Fibroblast of peridontal ligament (primary cell): Measurements from ENCODE around the gene CCND1.
A peak's percentile ranks its signal among the peaks of the same experiment; 100 is the strongest.

Experiments used
- DNase-seq: peaks from one replicate; pipeline ENCODE4 v3.0.0-alpha.2; 2010; ENCODE audit errors: extremely low read depth

CCND1 gene

DNA sequence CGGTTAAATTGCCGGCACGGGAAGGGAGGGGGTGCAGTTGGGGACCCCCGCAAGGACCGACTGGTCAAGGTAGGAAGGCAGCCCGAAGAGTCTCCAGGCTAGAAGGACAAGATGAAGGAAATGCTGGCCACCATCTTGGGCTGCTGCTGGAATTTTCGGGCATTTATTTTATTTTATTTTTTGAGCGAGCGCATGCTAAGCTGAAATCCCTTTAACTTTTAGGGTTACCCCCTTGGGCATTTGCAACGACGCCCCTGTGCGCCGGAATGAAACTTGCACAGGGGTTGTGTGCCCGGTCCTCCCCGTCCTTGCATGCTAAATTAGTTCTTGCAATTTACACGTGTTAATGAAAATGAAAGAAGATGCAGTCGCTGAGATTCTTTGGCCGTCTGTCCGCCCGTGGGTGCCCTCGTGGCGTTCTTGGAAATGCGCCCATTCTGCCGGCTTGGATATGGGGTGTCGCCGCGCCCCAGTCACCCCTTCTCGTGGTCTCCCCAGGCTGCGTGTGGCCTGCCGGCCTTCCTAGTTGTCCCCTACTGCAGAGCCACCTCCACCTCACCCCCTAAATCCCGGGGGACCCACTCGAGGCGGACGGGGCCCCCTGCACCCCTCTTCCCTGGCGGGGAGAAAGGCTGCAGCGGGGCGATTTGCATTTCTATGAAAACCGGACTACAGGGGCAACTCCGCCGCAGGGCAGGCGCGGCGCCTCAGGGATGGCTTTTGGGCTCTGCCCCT is 529 bp upstream of the CCND1 start:
- peak; percentile 42 for DNase-seq

GRCh38 chr11:69641681-69642548 is 959 bp downstream of the CCND1 start:
- DNase-seq: peak; percentile 32

GRCh38 chr11:69642549-69642912 is 1.6 kb downstream of the CCND1 start:
- no peak for DNase-seq

- peak; percentile 77 for DNase-seq
These were observed 2.1 kb downstream of the CCND1 start for GRCh38 chr11:69642913-69643632.

GRCh38 chr11:69643646-69644045 is 2.7 kb downstream of the CCND1 start:
- DNase-seq: no peak

DNA sequence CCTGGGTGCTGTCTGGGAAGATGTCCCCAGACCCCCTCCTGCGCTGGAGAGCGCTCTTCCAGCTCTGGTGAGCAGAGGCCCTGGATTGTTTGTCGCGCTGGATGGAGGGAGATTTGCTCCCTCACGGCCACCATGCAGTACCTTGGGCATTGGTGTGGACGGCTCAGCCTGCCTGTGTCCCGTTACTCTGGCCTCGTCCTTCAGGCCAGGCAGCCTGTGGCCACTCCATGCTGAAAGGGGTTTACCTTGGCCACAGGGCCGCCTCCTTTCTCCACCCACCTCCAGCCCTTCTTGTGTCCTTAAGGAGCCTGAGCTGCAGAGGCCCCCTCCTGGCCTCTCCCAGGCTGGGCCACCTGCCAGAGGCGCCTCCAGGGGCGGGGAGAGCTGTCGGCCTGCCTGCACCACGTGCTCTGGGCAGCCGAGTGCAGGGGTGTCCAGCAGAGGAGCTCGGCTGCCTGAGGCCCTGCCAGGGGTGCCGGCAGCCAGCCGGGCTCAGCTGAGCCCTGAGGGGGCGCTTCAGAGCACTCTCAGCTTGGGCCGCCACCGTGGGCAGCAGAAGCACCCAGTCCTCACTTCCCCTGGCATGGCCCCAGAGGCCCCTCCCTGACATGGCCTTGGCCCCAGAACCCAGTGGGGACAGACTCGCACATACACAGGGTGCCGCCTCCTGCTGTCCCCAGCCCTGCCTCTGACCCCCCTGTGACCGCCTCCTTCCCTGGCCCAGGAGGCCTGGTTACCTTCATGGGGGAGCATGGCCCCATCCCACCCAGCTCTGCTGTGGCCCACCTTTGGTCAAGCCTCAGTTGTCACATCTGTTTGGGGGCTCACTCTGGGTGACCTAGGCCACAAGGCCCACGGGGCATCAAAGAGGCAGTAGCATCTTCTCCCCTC is 3.4 kb downstream of the CCND1 start:
- DNase-seq: peak; percentile 90

- DNase-seq: no peak
These were observed 4.2 kb downstream of the CCND1 start for GRCh38 chr11:69644962-69645675.

- no peak for DNase-seq
These were observed 5.0 kb downstream of the CCND1 start for GRCh38 chr11:69645801-69646492.

DNA sequence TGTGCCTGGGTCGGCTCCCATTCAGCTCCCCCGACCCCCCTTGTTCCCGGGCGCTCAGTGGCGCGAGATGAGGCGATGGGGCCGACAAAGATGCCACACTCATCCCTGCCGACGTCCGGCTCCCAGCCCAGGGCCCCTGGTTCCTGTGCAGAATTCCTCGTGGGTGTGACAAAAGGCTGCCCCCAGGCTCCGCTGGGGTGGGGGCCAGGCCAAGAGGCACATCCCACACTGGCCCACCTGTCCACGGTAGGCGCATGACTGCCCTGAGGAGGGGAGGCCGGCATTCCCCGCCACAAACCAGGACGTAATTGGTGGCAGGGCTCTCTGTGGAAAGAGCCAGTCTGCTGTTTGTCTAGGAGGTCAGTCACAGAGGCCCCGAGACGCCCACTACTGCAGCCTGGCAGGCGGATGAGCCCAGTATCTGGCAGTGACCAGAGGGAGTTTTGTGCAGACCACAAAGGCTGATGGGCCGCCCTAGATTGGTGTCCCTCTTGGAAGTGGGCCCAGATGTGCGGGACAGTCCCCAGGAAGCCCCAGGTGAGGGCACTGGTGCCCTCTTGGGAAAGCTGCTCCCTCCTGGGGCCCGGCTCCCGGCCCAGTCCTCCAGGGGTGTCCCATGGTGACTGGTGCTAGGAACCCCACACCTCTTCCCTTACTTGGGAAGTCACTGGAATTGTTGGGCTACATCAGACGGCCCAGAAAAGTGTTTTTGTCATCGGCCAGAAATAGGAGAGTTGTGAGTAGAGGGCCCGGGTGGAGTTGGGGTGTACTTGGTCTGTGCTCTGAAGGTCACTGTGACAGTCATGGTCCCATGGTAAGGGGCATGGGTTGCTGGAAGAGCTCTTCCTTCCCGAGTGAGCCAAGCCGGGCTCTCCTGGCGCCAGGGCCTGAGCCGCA is 5.8 kb downstream of the CCND1 start:
- DNase-seq: no peak

DNA sequence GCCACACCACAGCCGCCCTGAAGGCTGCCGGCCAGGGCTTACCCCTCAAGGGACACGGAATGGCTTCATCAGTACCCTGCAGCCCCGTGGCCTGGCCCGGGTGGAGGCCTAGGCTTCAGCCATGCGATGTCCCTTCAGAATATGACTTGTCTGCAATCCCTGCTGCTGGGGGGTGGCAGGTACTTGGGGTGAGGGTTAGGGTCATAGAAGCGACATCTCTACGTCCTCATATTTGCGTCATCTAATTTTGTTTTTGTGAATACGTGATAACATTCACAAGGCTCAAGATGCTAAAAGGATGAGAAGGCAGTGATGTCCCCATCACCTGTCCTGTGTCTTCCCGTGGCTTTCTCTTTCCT is 6.4 kb downstream of the CCND1 start:
- no peak for DNase-seq

DNA sequence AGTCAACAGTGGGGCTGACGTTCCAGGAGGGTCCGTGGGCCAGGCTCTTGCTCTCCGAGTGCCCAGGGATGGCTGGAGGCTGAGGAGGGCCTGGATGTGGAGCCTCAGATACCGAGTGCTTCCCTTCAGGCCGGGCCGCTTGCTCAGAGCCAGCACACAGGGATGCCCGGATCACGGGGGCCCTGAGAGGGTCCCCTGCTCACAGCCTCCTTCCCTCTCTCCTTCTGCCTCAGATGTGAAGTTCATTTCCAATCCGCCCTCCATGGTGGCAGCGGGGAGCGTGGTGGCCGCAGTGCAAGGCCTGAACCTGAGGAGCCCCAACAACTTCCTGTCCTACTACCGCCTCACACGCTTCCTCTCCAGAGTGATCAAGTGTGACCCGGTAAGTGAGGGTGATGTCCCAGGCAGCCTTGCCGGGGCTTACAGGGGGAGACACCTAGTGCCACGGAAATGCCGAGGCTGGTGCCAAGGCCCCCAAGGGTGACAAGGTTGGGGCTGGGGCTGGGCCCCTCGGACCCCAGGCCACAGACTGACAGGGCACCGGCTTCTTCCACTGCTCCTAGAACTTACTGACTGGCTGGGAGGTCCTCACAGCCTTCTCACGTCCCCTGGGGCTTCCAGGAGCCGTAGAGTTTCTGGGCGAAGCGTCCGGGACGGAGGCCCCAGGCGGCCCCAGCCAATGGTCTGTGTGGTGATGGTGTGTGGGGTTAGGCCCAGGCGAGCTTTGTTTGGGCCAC is 7.0 kb downstream of the CCND1 start:
- DNase-seq: no peak

GRCh38 chr11:69648679-69649575 is 8.0 kb downstream of the CCND1 start:
- DNase-seq: no peak

DNA sequence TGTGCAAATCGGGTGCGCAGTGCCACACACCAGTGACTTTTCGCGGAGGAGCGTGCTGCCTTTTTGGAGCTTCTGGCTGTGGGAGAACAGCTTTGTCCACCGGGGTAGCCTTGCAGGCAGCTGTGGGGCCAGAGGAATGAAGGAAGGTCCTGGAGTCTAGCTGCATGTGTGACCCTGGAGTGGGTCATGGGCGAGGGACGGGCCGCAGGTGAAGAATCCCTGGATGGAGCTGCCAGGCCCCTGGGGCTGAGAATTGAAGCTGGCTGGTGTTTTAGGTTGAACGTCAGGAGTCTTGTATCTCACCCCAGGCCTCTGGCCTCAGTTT is 8.6 kb downstream of the CCND1 start:
- DNase-seq: no peak

DNA sequence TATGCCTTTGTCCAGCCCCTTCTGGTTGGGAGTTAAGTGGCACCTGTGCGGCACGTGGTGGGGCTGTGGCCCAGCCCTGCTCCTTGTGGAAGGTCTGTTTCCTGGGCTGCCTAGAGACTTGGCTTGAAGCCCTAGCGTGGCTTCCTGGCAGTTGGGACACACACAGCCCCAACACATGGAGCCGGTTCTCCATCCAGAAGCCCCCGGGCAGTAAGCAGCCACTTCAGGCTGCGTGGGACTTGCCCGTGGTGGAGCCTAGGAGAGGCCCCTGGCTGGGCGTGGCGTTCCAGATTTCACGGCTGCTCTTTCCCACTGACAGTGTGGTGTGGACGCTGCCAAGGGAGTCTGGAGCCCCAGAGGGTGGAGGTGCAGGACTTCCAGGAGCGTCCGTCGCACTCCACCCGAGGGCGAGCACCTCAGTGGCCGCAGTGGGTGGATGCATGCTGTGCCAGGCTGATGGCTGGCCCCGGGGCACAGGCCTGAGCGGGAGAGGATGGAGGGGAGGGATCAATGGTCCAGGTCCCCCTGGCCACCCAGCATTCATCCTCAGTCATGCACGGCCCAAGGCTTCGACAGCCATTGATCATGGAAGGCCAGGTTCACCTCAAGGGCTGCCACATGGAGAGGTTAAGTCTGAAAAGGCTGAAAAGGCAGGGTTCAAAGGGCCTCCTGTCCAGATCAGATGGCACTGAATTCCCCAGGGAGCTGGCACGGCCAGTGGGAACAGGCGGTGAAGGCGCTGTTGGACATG is 9.3 kb downstream of the CCND1 start:
- no peak for DNase-seq

- no peak for DNase-seq
These were observed 9.9 kb downstream of the CCND1 start for GRCh38 chr11:69650832-69651344.

GRCh38 chr11:69651834-69652620 is 11.1 kb downstream of the CCND1 start:
- DNase-seq: no peak
